T-helper 2 cell treated with Interferon-gamma antibody and Interleukin-4, amounts not matched to agents 100 ng/mL and 5 ng/mL, for 36 hours (primary cell): ENCODE data around the gene SPC24. TPM values are rescaled to one million over a fixed set of nuclear protein-coding genes. Genes with fewer than 3 reads are reported as not detected.
"Not testable (repeated sequence)": the region's sequence is repeated elsewhere in the genome, so short reads cannot be mapped to it uniquely, and the experiment has no call there.

Source experiments
- intact Hi-C: fragments of 100-400 bp; cut with micrococcal nuclease; formaldehyde crosslinking; loops from one replicate; pipeline ENCODE4 v1.15.1; 2023
- total RNA-seq: library from RNA; stranded (reverse); gene quantifications from 2 replicates; pipeline ENCODE4 v1.2.3, GENCODE V29; 2022

SPC24 gene
- total RNA-seq, 1 donor from 2014 or later = 71.4 TPM

- intact Hi-C loops = no loop called here
These were observed 37.7 kb upstream of the SPC24 start for GRCh38 chr19:11192957-11193939.

- intact Hi-C loops = no loop called here
These were observed 36.4 kb upstream of the SPC24 start for GRCh38 chr19:11191934-11192333.

GRCh38 chr19:11191273-11191755, 35.7 kb upstream of the SPC24 start:
- intact Hi-C loops = no loop called here

GRCh38 chr19:11190501-11190900, 34.9 kb upstream of the SPC24 start:
- intact Hi-C loops = no loop called here

- intact Hi-C loops = no loop called here
These were observed 31.9 kb upstream of the SPC24 start for GRCh38 chr19:11187441-11187840.

- intact Hi-C loops = no loop called here
These were observed 27.4 kb upstream of the SPC24 start for GRCh38 chr19:11182994-11183393.

GRCh38 chr19:11181488-11181887, 25.9 kb upstream of the SPC24 start:
- intact Hi-C loops = no loop called here

- intact Hi-C loops = not testable (repeated sequence)
These were observed 25.4 kb upstream of the SPC24 start for GRCh38 chr19:11180975-11181374.

GRCh38 chr19:11180346-11180745, 24.8 kb upstream of the SPC24 start:
- intact Hi-C loops = no loop called here

GRCh38 chr19:11179716-11180297, 24.2 kb upstream of the SPC24 start:
- intact Hi-C loops = no loop called here

GRCh38 chr19:11179145-11179465, 23.5 kb upstream of the SPC24 start:
- intact Hi-C loops = not testable (repeated sequence)

GRCh38 chr19:11177592-11177991, 22.0 kb upstream of the SPC24 start:
- intact Hi-C loops = no loop called here

- intact Hi-C loops = no loop called here
These were observed 21.0 kb upstream of the SPC24 start for GRCh38 chr19:11176466-11177193.

- intact Hi-C loops = no loop called here
These were observed 20.3 kb upstream of the SPC24 start for GRCh38 chr19:11175920-11176319.

- intact Hi-C loops = no loop called here
These were observed 18.8 kb upstream of the SPC24 start for GRCh38 chr19:11174336-11174735.

GRCh38 chr19:11173516-11174155, 18.1 kb upstream of the SPC24 start:
- intact Hi-C loops = no loop called here

GRCh38 chr19:11172576-11172975, 17.0 kb upstream of the SPC24 start:
- intact Hi-C loops = no loop called here

- intact Hi-C loops = no loop called here
These were observed 15.6 kb upstream of the SPC24 start for GRCh38 chr19:11171144-11171543.

GRCh38 chr19:11169896-11170678, 14.5 kb upstream of the SPC24 start:
- intact Hi-C loops = no loop called here

GRCh38 chr19:11168568-11168967, 13.0 kb upstream of the SPC24 start:
- intact Hi-C loops = no loop called here
